ENCODE results near the gene DOK7. TPM values are rescaled to one million over a fixed set of nuclear protein-coding genes. Genes with fewer than 3 reads are reported as not detected.

DOK7 gene
- total and polyA plus RNA-seq, 2 of the 4 experiments (the other 2 are of a cell fraction): not detected

GRCh38 chr4:3497523-3498389 lies 34.6 kb downstream of the DOK7 start (continued):
- no peak for TF ChIP-seq SMC3 (IDR thresholded peaks at IDR 0.05; ENCODE audit: low read depth, low read length)

GRCh38 chr4:3498407-3498806 lies 35.3 kb downstream of the DOK7 start:
- DNase-seq: no peak

More at GRCh38 chr4:3498407-3498806, 35.3 kb downstream of the DOK7 start:
- Histone ChIP-seq H3K23ac (ENCODE audit: low read depth, low read length) (no peak overlapping the region), H2AK5ac (ENCODE audit: low read depth, low read length) (no peak overlapping the region), H4K5ac (ENCODE audit: low read depth, low read length) (no peak overlapping the region), H3K4me3 (ENCODE audit: insufficient read depth, low read depth, low read length) (no peak overlapping the region), H3K9ac (ENCODE audit: low read depth, low read length) (no peak overlapping the region), H3K9me1 (ENCODE audit: insufficient read depth, low read length) (no peaks in the 10 kb centered on the region), H4K8ac (ENCODE audit: low read depth in 2 of 2, low read length in 2 of 2) (no peak overlapping the region), H3K18ac (ENCODE audit: low read depth, low read length) (no peak overlapping the region), H3K56ac (ENCODE audit: extremely low read depth, insufficient read depth, low read length) (no peak overlapping the region), H2BK5ac (ENCODE audit: low read depth, low read length, poor library complexity, severe bottlenecking) (no peak overlapping the region), H3K36me3 (ENCODE audit: control insufficient read depth, insufficient read depth, low read length) (peaks cover 3% of the 10 kb centered on the region), H2AK9ac (replicated peaks; ENCODE audit: low read depth, low read length, poor library complexity) (peak overlapping the region; percentile 70), H2BK20ac (ENCODE audit: low read depth, low read length) (no peak overlapping the region), H3K4me1 (ENCODE audit: control insufficient read depth, insufficient read depth, low read length) (no peaks in the 10 kb centered on the region), H3K9me3 (ENCODE audit: control insufficient read depth, insufficient read depth, low read length) (no peaks in the 10 kb centered on the region), H4K91ac (ENCODE audit: insufficient read depth, low read depth, low read length) (no peak overlapping the region), H4K20me1 (ENCODE audit: insufficient read depth, low read length) (peaks cover 29% of the 10 kb centered on the region), H3K4me2 (ENCODE audit: low read depth, low read length) (no peak overlapping the region), H2BK120ac (ENCODE audit: low read depth, low read length) (no peak overlapping the region), H3K27ac (ENCODE audit: insufficient read depth, low read length) (no peak overlapping the region), H2AFZ (replicated peaks; ENCODE audit: low read length, poor library complexity) (no peak overlapping the region), H3K27me3 (ENCODE audit: control insufficient read depth, insufficient read depth, low read length) (peaks cover 2% of the 10 kb centered on the region; the same call in 1 of the 2 replicates), H3K14ac (replicated peaks; ENCODE audit: low read depth, low read length) (no peak overlapping the region), H3K4ac (ENCODE audit: low read depth, low read length) (no peak overlapping the region), H2BK15ac (ENCODE audit: low read depth, low read length) (no peak overlapping the region), H3K79me1 (ENCODE audit: low read depth in 1 of 2, low read length in 2 of 2) (peaks cover 0 to 7% of the 10 kb centered on the region in 2 experiments; a peak in 2 of 4 replicates)
- in situ Hi-C loops (cut with MboI; ENCODE audit: low sequenced_read_pairs) (no loop called here), intact Hi-C loops (cut with micrococcal nuclease) (no loop called here), dilution Hi-C loops (cut with HindIII; ENCODE audit: low sequenced_read_pairs, unreplicated experiment) (no loop called here)
- no TSS peak for BruUV-seq (replicated peaks)
- TF ChIP-seq ELK1 (IDR thresholded peaks at IDR 0.05; ENCODE audit: borderline replicate concordance, low read depth, low read length): no peak
- no peak for TF ChIP-seq MAFK (IDR thresholded peaks at IDR 0.05; ENCODE audit: low read depth, low read length)
- no peak for TF ChIP-seq CHD1 (IDR thresholded peaks at IDR 0.05; ENCODE audit: low read depth, low read length)
- TF ChIP-seq MXI1 (IDR thresholded peaks at IDR 0.05; ENCODE audit: borderline replicate concordance, low read depth, low read length): no peak
- TF ChIP-seq RCOR1 (IDR thresholded peaks at IDR 0.05; ENCODE audit: insufficient replicate concordance, low read length): no peak
- no peak for TF ChIP-seq NFE2L2 (IDR thresholded peaks at IDR 0.05; ENCODE audit: low read depth, low read length)
- TF ChIP-seq RAD21 (IDR thresholded peaks at IDR 0.05; ENCODE audit: low read length): no peak
- TF ChIP-seq CEBPB (IDR thresholded peaks at IDR 0.05; ENCODE audit: low read depth, low read length): no peak
- no peak for TF ChIP-seq CTCF (conservative IDR thresholded peaks at IDR 0.05; ENCODE audit: low read depth, low read length)
- no peak for TF ChIP-seq MAZ (IDR thresholded peaks at IDR 0.05; ENCODE audit: borderline replicate concordance, low read depth, low read length)
- no peak for TF ChIP-seq POLR2A (IDR thresholded peaks at IDR 0.05; ENCODE audit: low read depth, low read length)
- ChIA-PET CTCF (no interaction called here), POLR2A (ENCODE audit: unreplicated experiment) (no interaction called here)
- WGBS, 2 experiments (ENCODE audit: extremely low coverage in 2 of 2, insufficient read length in 1 of 2): 81% methylated on average over 3 of the region's 11 CpGs; no CpG with 5 or more reads in 1 of the 2 experiments
- ATAC-seq (ENCODE audit: low read depth): no peak
